Measurements from ENCODE around the gene CFAP74. TPM values are rescaled to one million over a fixed set of nuclear protein-coding genes. Genes with fewer than 3 reads are reported as not detected.

The CFAP74 gene
- total RNA-seq, 1 donor from 2014 or later, result 0.42 TPM

GRCh38 chr1:1960480-1961196 is 42.9 kb downstream of the CFAP74 start:
- Mint-ChIP-seq H3K4me1 (peaks cover 12% of the 10 kb centered on the region), H3K9me3 (no peaks in the 10 kb centered on the region), H3K27me3 (ENCODE audit: low read depth) (peaks cover 20% of the 10 kb centered on the region), H3K36me3 (no peaks in the 10 kb centered on the region), H3K27ac (no peak overlapping the region), H3K4me3 (no peak overlapping the region)
- no peak for TF ChIP-seq CTCF (IDR thresholded peaks at IDR 0.05; ENCODE audit: unreplicated experiment)
- DNase-seq (ENCODE audit: low spot score in 2 of 2, unreplicated experiment in 2 of 2), result no peak

GRCh38 chr1:1959840-1960479 is 43.6 kb downstream of the CFAP74 start:
- no peak overlapping the region for H3K4me3 Mint-ChIP-seq
- peaks cover 20% of the 10 kb centered on the region for H3K27me3 Mint-ChIP-seq (ENCODE audit: low read depth)
- peaks cover 16% of the 10 kb centered on the region for H3K4me1 Mint-ChIP-seq
- no peaks in the 10 kb centered on the region for H3K36me3 Mint-ChIP-seq
- H3K9me3 Mint-ChIP-seq, result no peaks in the 10 kb centered on the region
- TF ChIP-seq CTCF (IDR thresholded peaks at IDR 0.05; ENCODE audit: unreplicated experiment), result peak; percentile 79
- no peak overlapping the region for H3K27ac Mint-ChIP-seq
- peak; percentile 78 to 90 for DNase-seq (ENCODE audit: low spot score in 2 of 2, unreplicated experiment in 2 of 2)

GRCh38 chr1:1959459-1959839 is 44.1 kb downstream of the CFAP74 start:
- TF ChIP-seq CTCF (IDR thresholded peaks at IDR 0.05; ENCODE audit: unreplicated experiment), result no peak
- no peak for DNase-seq (ENCODE audit: low spot score in 2 of 2, unreplicated experiment in 2 of 2)
- no peaks in the 10 kb centered on the region for H3K36me3 Mint-ChIP-seq
- peaks cover 20% of the 10 kb centered on the region for H3K27me3 Mint-ChIP-seq (ENCODE audit: low read depth)
- no peaks in the 10 kb centered on the region for H3K9me3 Mint-ChIP-seq
- no peak overlapping the region for H3K27ac Mint-ChIP-seq
- H3K4me3 Mint-ChIP-seq, result no peak overlapping the region
- H3K4me1 Mint-ChIP-seq, result peaks cover 19% of the 10 kb centered on the region

GRCh38 chr1:1958071-1958541 is 45.5 kb downstream of the CFAP74 start:
- H3K36me3 Mint-ChIP-seq, result no peaks in the 10 kb centered on the region
- no peak for DNase-seq (ENCODE audit: low spot score in 2 of 2, unreplicated experiment in 2 of 2)
- H3K4me3 Mint-ChIP-seq, result no peak overlapping the region
- TF ChIP-seq CTCF (IDR thresholded peaks at IDR 0.05; ENCODE audit: unreplicated experiment), result no peak
- no peaks in the 10 kb centered on the region for H3K9me3 Mint-ChIP-seq
- peaks cover 20% of the 10 kb centered on the region for H3K27me3 Mint-ChIP-seq (ENCODE audit: low read depth)
- H3K4me1 Mint-ChIP-seq, result peaks cover 24% of the 10 kb centered on the region
- H3K27ac Mint-ChIP-seq, result no peak overlapping the region

- Mint-ChIP-seq H3K36me3 (no peaks in the 10 kb centered on the region), H3K4me3 (no peak overlapping the region), H3K27me3 (ENCODE audit: low read depth) (peaks cover 18% of the 10 kb centered on the region), H3K27ac (no peak overlapping the region), H3K4me1 (peaks cover 24% of the 10 kb centered on the region), H3K9me3 (no peaks in the 10 kb centered on the region)
- TF ChIP-seq CTCF (IDR thresholded peaks at IDR 0.05; ENCODE audit: unreplicated experiment), result no peak
- no peak for DNase-seq (ENCODE audit: low spot score in 2 of 2, unreplicated experiment in 2 of 2)
Observed at GRCh38 chr1:1957533-1957961, 46.0 kb downstream of the CFAP74 start.
